ENCODE measurements around the gene ZNF333.
"Not testable (repeated sequence)": the region's sequence is repeated elsewhere in the genome, so short reads cannot be mapped to it uniquely, and the experiment has no call there.

Gene ZNF333

GRCh38 chr19:14770136-14770535 lies 80.3 kb downstream of the ZNF333 start:
- DNase-seq = no peak

GRCh38 chr19:14770944-14771839 lies 81.3 kb downstream of the ZNF333 start:
- DNase-seq = no peak

GRCh38 chr19:14772467-14772866 lies 82.6 kb downstream of the ZNF333 start:
- DNase-seq = no peak

GRCh38 chr19:14772995-14773394 lies 83.1 kb downstream of the ZNF333 start:
- no peak for DNase-seq

GRCh38 chr19:14773722-14774121 lies 83.9 kb downstream of the ZNF333 start:
- not testable (repeated sequence) for DNase-seq

- DNase-seq = no peak
These were observed 84.5 kb downstream of the ZNF333 start for GRCh38 chr19:14774373-14774772.

GRCh38 chr19:14775326-14775725 lies 85.5 kb downstream of the ZNF333 start:
- not testable (repeated sequence) for DNase-seq

- no peak for DNase-seq
These were observed 86.2 kb downstream of the ZNF333 start for GRCh38 chr19:14775869-14776586.

- DNase-seq = not testable (repeated sequence)
These were observed 87.8 kb downstream of the ZNF333 start for GRCh38 chr19:14777645-14778044.

- not testable (repeated sequence) for DNase-seq
These were observed 88.4 kb downstream of the ZNF333 start, which contains the start of gene ADGRE2 for GRCh38 chr19:14778110-14778845. Gene ADGRE2 (minus strand): TSS chr19:14778560. CDS start chr19:14776756, 1,804 bp downstream.

- no peak for DNase-seq
These were observed 89.3 kb downstream of the ZNF333 start for GRCh38 chr19:14779151-14779550.

- not testable (repeated sequence) for DNase-seq
These were observed 90.9 kb downstream of the ZNF333 start for GRCh38 chr19:14780622-14781225.

GRCh38 chr19:14781713-14782536 lies 92.1 kb downstream of the ZNF333 start:
- not testable (repeated sequence) for DNase-seq

GRCh38 chr19:14782626-14783409 lies 93.0 kb downstream of the ZNF333 start:
- DNase-seq = no peak
